HepG2 (cell line): Measurements from ENCODE around the gene SLC22A7. TPM values are rescaled to one million over a fixed set of nuclear protein-coding genes. Genes with fewer than 3 reads are reported as not detected.

Experiments
- ATAC-seq: fragments of 200-7000 bp; cut with Tn5 transposase; 3 replicates; pipeline ENCODE4 v1.9.1; 2020; ENCODE audit warnings: mild to moderate bottlenecking, moderate library complexity
- BruUV-seq: library from RNA; stranded (reverse); fragments of 400-500 nt; replicated peaks from 2 replicates; lab custom pipeline; 2021; lab: Mats Ljungman, UMichigan
- CTCF ChIA-PET: fragments of 300-600 bp; formaldehyde crosslinking; extraction: SDS; loops from one replicate; lab custom pipeline; 2021; ENCODE audit warnings: low total read pairs, inconsistent platforms, low intra/inter-chr PET ratio; lab: Yijun Ruan, JAX
- POLR2A ChIA-PET: fragments of 350-600 bp; sonication (Branson Sonifier 250); formaldehyde crosslinking; loops from one replicate; lab custom pipeline; 2020; ENCODE audit warnings: antibody characterized with exemption, inconsistent platforms; lab: Yijun Ruan, JAX
- DNase-seq: peaks from one replicate; pipeline ENCODE4 v3.0.0-alpha.2; 2015; ENCODE audit warnings: low spot score
- FAIRE-seq: peaks from 3 replicates; lab custom pipeline; 2011; peaks lifted over from hg19 to GRCh38; lab: Jason Lieb, UNC
- H2AFZ ChIP-seq: one replicate; pipeline ENCODE4 v1.6.1; 2011; ENCODE audit warnings: low read length, inconsistent platforms
- H3K27ac ChIP-seq: fragments of 300-600 bp; 3 replicates; pipeline ENCODE4 v1.8.0; 2011; ENCODE audit warnings: mixed run types, mild to moderate bottlenecking, mixed read lengths, low read length, inconsistent platforms; ENCODE audit not compliant: insufficient read depth; ENCODE audit errors: extremely low read length
- H3K27me3 ChIP-seq, 2 experiments: fragments of 200-600 bp in 1 of 2; 2 replicates in 1 of 2; 3 replicates in 1 of 2; pipeline versions ENCODE4 v1.6.0 to v1.8.0; 2011; ENCODE audit warnings: low read length in 2 of 2, mild to moderate bottlenecking in 2 of 2, moderate library complexity in 2 of 2, inconsistent platforms in 1 of 2; ENCODE audit not compliant: insufficient read depth in 2 of 2, control insufficient read depth in 1 of 2
- H3K36me3 ChIP-seq, 2 experiments: fragments of 200-600 bp in 1 of 2; replicated peaks in 1 of 2; 2 replicates in 1 of 2; 3 replicates in 1 of 2; pipeline versions ENCODE4 v1.5.1 to v1.8.0; 2011; ENCODE audit warnings: low read length in 2 of 2, inconsistent platforms in 1 of 2; ENCODE audit not compliant: insufficient read depth in 2 of 2, control insufficient read depth in 1 of 2
- H3K4me1 ChIP-seq: 2 replicates; pipeline ENCODE4 v1.5.1; 2012; ENCODE audit warnings: low read length, inconsistent platforms; ENCODE audit not compliant: insufficient read depth
- H3K4me2 ChIP-seq: 2 replicates; pipeline ENCODE4 v1.6.0; 2011; ENCODE audit warnings: low read depth, low read length, inconsistent platforms
- H3K4me3 ChIP-seq, 3 experiments: fragments of 200-600 bp in 1 of 3; sonication (generic), shearing (Covaris generic) in 1 of 3; replicated peaks in 1 of 3; 2 replicates each; pipeline ENCODE4 v1.5.1; 2011 to 2016; ENCODE audit warnings: low read length in 3 of 3, inconsistent platforms in 2 of 3, low read depth in 2 of 3, mild to moderate bottlenecking in 2 of 3, control low read depth in 1 of 3, mixed read lengths in 1 of 3; ENCODE audit not compliant: insufficient read depth in 1 of 3
- H3K79me2 ChIP-seq: one replicate; pipeline ENCODE4 v1.6.1; 2011; ENCODE audit warnings: low read length, inconsistent platforms; ENCODE audit not compliant: insufficient read depth
- H3K9ac ChIP-seq: 2 replicates; pipeline ENCODE4 v1.6.0; 2011; ENCODE audit warnings: mild to moderate bottlenecking, low read depth, low read length, inconsistent platforms; ENCODE audit not compliant: insufficient read depth
- H3K9me3 ChIP-seq: 2 replicates; pipeline ENCODE4 v1.5.1; 2012; ENCODE audit warnings: mild to moderate bottlenecking, low read length
- H4K20me1 ChIP-seq: 2 replicates; pipeline ENCODE4 v1.6.0; 2011; ENCODE audit warnings: inconsistent platforms, mild to moderate bottlenecking, low read length, moderate library complexity; ENCODE audit not compliant: insufficient read depth
- FOXC1 ChIP-seq: sonication (generic); formaldehyde crosslinking; IDR thresholded peaks from 2 replicates; pipeline ENCODE4 v1.8.0; 2022; ENCODE audit warnings: mild to moderate bottlenecking, missing genetic modification reagents, borderline replicate concordance
- HDAC2 ChIP-seq: sonication (generic); formaldehyde crosslinking; IDR thresholded peaks from 2 replicates; pipeline ENCODE4 v1.4.0; 2020; ENCODE audit warnings: missing genetic modification reagents
- NONO ChIP-seq, 2 experiments: fragments of 450-650 bp in 1 of 2; sonication (generic) in 1 of 2; formaldehyde crosslinking in 1 of 2; IDR thresholded peaks in 1 of 2; conservative IDR thresholded peaks in 1 of 2; 2 replicates each; pipeline versions ENCODE4 v1.6.1 to v1.8.0; 2017 to 2022; ENCODE audit warnings: mild to moderate bottlenecking in 1 of 2, missing genetic modification reagents in 1 of 2, moderate library complexity in 1 of 2
- SALL1 ChIP-seq: sonication (generic); formaldehyde crosslinking; IDR thresholded peaks from 2 replicates; pipeline ENCODE4 v1.8.0; 2022; ENCODE audit warnings: mild to moderate bottlenecking, missing genetic modification reagents
- SNAI1 ChIP-seq: sonication (generic); formaldehyde crosslinking; IDR thresholded peaks from 2 replicates; pipeline ENCODE4 v1.5.0; 2020; ENCODE audit warnings: mild to moderate bottlenecking, missing genetic modification reagents, borderline replicate concordance
- SRSF4 ChIP-seq: fragments of 200-400 bp; formaldehyde crosslinking; IDR thresholded peaks from one replicate; pipeline ENCODE4 v1.6.1; 2018; ENCODE audit warnings: mild to moderate bottlenecking, low read depth, low read length, moderate library complexity; ENCODE audit not compliant: poor library complexity, severe bottlenecking
- TCF12 ChIP-seq, 2 experiments: fragments of 450-650 bp in 1 of 2; sonication (generic) in 1 of 2; formaldehyde crosslinking in 1 of 2; IDR thresholded peaks; 2 replicates each; pipeline versions ENCODE4 v1.6.1 to v1.8.0; 2017 to 2022; ENCODE audit warnings: antibody characterized with exemption in 1 of 2, mild to moderate bottlenecking in 1 of 2, missing genetic modification reagents in 1 of 2, moderate library complexity in 1 of 2
- YEATS4 ChIP-seq: sonication (generic); formaldehyde crosslinking; IDR thresholded peaks from 2 replicates; pipeline ENCODE4 v1.4.0; 2020; ENCODE audit warnings: missing genetic modification reagents, borderline replicate concordance
- WGBS: methylation state at CpG from one replicate; pipeline ENCODE4 v1.1.6; 2017; ENCODE audit warnings: low lambda C conversion rate; 5-methylcytosine and 5-hydroxymethylcytosine counted together
- in situ Hi-C: cut with HindIII; loops from 2 replicates; pipeline ENCODE4 v1.10.0; 2017; ENCODE audit warnings: low pct_unique_long_range_greater_than_20kb; ENCODE audit not compliant: extremely low pct_ligation_motif_present
- intact Hi-C: fragments of 100-400 bp; cut with micrococcal nuclease; formaldehyde crosslinking; loops from one replicate; pipeline ENCODE4 v1.10.0; 2022; ENCODE audit not compliant: unreplicated experiment
- polyA plus RNA-seq, 8 experiments: library from polyadenylated mRNA; depleted of rRNA in 3 of 8; stranded (reverse) in 7 of 8; unstranded in 1 of 8; fragments of >200 nt; fragmentation: Illumina TruSeq in 4 of 8; extraction: Trizol in 4 of 8; gene quantifications; 2 replicates each; pipeline versions ENCODE4 v1.2.1 to v1.2.3, GENCODE V29; 2011 to 2016; ENCODE audit warnings: low read depth in 4 of 8, missing spikeins in 1 of 8, mixed read lengths in 1 of 8; ENCODE audit not compliant: insufficient read depth in 1 of 8
- total RNA-seq, 5 experiments: library from RNA; depleted of rRNA; stranded (reverse); fragments of >200 nt; fragmentation: Illumina TruSeq; extraction: Trizol; gene quantifications; 2 replicates each; pipeline ENCODE4 v1.2.3, GENCODE V29; 2016; ENCODE audit warnings: low read depth in 1 of 5
- TF ChIP-seq, protein P1 (sequence below): sonication (generic); formaldehyde crosslinking; IDR thresholded peaks from 2 replicates; pipeline ENCODE4 v1.4.0; 2020; ENCODE audit warnings: missing genetic modification reagents, borderline replicate concordance
- TF ChIP-seq, protein P2 (sequence below): sonication (generic); formaldehyde crosslinking; IDR thresholded peaks from 2 replicates; pipeline ENCODE4 v1.4.0; 2020; ENCODE audit warnings: missing genetic modification reagents
- TF ChIP-seq, protein P3 (sequence below): sonication (generic); formaldehyde crosslinking; IDR thresholded peaks from 2 replicates; pipeline ENCODE4 v1.4.0; 2020; ENCODE audit warnings: missing genetic modification reagents
- TF ChIP-seq, protein P4 (sequence below): IDR thresholded peaks from 2 replicates; pipeline ENCODE4 v1.6.1; 2012; ENCODE audit warnings: low read depth, low read length, improper control_type of control experiment

The SLC22A7 gene
- total and polyA plus RNA-seq, 2 of the 13 experiments (the other 11 are each of a cell fraction or from before 2014, with no cell fraction given), result 5.3 to 22.6 TPM

DNA sequence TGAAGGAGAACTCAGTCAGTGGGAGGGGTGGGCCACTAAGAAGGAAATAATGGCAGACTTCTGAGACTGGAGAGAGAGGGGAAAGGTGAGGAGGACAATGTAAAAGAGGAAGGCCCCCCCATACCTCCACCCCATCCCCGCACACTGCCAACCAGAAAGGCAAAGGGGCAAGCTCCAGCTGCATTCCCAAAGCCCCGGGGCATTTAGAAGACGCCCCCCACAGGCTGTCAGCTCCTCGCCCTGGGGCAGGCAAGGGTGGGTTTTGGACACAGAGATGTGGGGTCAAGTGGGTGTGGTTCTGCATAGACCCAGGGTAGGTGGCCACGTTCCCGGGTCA lies 20.8 kb upstream of the SLC22A7 start:
- H3K36me3 ChIP-seq, result no peaks in the 10 kb centered on the region
- no peaks in the 10 kb centered on the region for H3K9me3 ChIP-seq
- H2AFZ ChIP-seq, result no peak overlapping the region
- in situ Hi-C loops, result no loop called here
- intact Hi-C loops, result no loop called here
- BruUV-seq, result no TSS peak
- peak overlapping the region; percentile 97 for H3K9ac ChIP-seq
- ChIA-PET POLR2A (interaction anchor here (1.0 to 20.0 kb wide), 10 partner anchors 9 to 159 kb away, joined by 3 to 314 read pairs (median 7); partner anchors contain the start of genes CRIP3, CUL9, SLC22A7 and ZNF318), CTCF (no interaction called here)
- ATAC-seq (no peak), DNase-seq (no peak), FAIRE-seq (no peak)
- peak overlapping the region; percentile 33 to 86 (median 40); a peak in 5 of 6 replicates for H3K4me3 ChIP-seq
- peak overlapping the region; percentile 94 for H3K27ac ChIP-seq
- H3K4me2 ChIP-seq, result peak overlapping the region; percentile 88
- H3K4me1 ChIP-seq, result peaks cover 96% of the 10 kb centered on the region
- no peaks in the 10 kb centered on the region for H3K27me3 ChIP-seq
- 19% methylated on average over 6 of the region's 6 CpGs for WGBS
- peaks cover 7% of the 10 kb centered on the region for H3K79me2 ChIP-seq
- H4K20me1 ChIP-seq, result no peaks in the 10 kb centered on the region
- TF ChIP-seq TCF12 (IDR thresholded peaks at IDR 0.05) (no peak), TCF12 (CRISPR knock-in tag; IDR thresholded peaks at IDR 0.05) (peak; percentile 85; the same call in 1 of the 2 replicates), SRSF4 (no peak), HDAC2 (CRISPR knock-in tag) (no peak), SNAI1 (CRISPR knock-in tag) (0 out of 2 replicates have a peak, but pooled peaks have one; percentile 76), NONO (IDR thresholded peaks at IDR 0.05) (no peak), NONO (CRISPR knock-in tag; conservative IDR thresholded peaks at IDR 0.05) (0 out of 2 replicates have a peak, but pooled peaks have one; percentile 16), SALL1 (CRISPR knock-in tag) (no peak), FOXC1 (no peak), YEATS4 (CRISPR knock-in tag) (peak; percentile 23)
- TF ChIP-seq, protein P1, sequence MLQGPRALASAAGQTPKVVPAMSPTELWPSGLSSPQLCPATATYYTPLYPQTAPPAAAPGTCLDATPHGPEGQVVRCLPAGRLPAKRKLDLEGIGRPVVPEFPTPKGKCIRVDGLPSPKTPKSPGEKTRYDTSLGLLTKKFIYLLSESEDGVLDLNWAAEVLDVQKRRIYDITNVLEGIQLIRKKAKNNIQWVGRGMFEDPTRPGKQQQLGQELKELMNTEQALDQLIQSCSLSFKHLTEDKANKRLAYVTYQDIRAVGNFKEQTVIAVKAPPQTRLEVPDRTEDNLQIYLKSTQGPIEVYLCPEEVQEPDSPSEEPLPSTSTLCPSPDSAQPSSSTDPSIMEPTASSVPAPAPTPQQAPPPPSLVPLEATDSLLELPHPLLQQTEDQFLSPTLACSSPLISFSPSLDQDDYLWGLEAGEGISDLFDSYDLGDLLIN (CRISPR knock-in tag), result 0 out of 2 replicates have a peak, but pooled peaks have one; percentile 46
- TF ChIP-seq, protein P2, sequence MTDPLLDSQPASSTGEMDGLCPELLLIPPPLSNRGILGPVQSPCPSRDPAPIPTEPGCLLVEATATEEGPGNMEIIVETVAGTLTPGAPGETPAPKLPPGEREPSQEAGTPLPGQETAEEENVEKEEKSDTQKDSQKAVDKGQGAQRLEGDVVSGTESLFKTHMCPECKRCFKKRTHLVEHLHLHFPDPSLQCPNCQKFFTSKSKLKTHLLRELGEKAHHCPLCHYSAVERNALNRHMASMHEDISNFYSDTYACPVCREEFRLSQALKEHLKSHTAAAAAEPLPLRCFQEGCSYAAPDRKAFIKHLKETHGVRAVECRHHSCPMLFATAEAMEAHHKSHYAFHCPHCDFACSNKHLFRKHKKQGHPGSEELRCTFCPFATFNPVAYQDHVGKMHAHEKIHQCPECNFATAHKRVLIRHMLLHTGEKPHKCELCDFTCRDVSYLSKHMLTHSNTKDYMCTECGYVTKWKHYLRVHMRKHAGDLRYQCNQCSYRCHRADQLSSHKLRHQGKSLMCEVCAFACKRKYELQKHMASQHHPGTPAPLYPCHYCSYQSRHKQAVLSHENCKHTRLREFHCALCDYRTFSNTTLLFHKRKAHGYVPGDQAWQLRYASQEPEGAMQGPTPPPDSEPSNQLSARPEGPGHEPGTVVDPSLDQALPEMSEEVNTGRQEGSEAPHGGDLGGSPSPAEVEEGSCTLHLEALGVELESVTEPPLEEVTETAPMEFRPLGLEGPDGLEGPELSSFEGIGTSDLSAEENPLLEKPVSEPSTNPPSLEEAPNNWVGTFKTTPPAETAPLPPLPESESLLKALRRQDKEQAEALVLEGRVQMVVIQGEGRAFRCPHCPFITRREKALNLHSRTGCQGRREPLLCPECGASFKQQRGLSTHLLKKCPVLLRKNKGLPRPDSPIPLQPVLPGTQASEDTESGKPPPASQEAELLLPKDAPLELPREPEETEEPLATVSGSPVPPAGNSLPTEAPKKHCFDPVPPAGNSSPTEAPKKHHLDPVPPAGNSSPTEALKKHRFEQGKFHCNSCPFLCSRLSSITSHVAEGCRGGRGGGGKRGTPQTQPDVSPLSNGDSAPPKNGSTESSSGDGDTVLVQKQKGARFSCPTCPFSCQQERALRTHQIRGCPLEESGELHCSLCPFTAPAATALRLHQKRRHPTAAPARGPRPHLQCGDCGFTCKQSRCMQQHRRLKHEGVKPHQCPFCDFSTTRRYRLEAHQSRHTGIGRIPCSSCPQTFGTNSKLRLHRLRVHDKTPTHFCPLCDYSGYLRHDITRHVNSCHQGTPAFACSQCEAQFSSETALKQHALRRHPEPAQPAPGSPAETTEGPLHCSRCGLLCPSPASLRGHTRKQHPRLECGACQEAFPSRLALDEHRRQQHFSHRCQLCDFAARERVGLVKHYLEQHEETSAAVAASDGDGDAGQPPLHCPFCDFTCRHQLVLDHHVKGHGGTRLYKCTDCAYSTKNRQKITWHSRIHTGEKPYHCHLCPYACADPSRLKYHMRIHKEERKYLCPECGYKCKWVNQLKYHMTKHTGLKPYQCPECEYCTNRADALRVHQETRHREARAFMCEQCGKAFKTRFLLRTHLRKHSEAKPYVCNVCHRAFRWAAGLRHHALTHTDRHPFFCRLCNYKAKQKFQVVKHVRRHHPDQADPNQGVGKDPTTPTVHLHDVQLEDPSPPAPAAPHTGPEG, result 0 out of 2 replicates have a peak, but pooled peaks have one; percentile 57
- TF ChIP-seq, protein P3, sequence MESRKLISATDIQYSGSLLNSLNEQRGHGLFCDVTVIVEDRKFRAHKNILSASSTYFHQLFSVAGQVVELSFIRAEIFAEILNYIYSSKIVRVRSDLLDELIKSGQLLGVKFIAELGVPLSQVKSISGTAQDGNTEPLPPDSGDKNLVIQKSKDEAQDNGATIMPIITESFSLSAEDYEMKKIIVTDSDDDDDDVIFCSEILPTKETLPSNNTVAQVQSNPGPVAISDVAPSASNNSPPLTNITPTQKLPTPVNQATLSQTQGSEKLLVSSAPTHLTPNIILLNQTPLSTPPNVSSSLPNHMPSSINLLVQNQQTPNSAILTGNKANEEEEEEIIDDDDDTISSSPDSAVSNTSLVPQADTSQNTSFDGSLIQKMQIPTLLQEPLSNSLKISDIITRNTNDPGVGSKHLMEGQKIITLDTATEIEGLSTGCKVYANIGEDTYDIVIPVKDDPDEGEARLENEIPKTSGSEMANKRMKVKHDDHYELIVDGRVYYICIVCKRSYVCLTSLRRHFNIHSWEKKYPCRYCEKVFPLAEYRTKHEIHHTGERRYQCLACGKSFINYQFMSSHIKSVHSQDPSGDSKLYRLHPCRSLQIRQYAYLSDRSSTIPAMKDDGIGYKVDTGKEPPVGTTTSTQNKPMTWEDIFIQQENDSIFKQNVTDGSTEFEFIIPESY (CRISPR knock-in tag), result no peak
- TF ChIP-seq, protein P4, sequence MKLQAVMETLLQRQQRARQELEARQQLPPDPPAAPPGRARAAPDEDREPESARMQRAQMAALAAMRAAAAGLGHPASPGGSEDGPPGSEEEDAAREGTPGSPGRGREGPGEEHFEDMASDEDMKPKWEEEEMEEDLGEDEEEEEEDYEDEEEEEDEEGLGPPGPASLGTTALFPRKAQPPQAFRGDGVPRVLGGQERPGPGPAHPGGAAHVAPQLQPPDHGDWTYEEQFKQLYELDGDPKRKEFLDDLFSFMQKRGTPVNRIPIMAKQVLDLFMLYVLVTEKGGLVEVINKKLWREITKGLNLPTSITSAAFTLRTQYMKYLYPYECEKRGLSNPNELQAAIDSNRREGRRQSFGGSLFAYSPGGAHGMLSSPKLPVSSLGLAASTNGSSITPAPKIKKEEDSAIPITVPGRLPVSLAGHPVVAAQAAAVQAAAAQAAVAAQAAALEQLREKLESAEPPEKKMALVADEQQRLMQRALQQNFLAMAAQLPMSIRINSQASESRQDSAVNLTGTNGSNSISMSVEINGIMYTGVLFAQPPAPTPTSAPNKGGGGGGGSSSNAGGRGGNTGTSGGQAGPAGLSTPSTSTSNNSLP, result no peak
